Activated CD4-positive, alpha-beta T cell treated with anti-CD3 and anti-CD28 coated beads, Interleukin-2, amount 10 ng/mL, durations not matched to agents 7 days and 5 days (primary cell): Measurements from ENCODE around the gene OGDH. TPM values are rescaled to one million over a fixed set of nuclear protein-coding genes. Genes with fewer than 3 reads are reported as not detected.

Experiments used
- CTCF ChIA-PET: fragments of 350-600 bp; sonication (Branson Sonifier 250); formaldehyde crosslinking; loops from one replicate; lab custom pipeline; 2021; ENCODE audit warnings: antibody characterized with exemption; lab: Charles Lee
- POLR2A ChIA-PET: fragments of 350-600 bp; sonication (Branson Sonifier 250); formaldehyde crosslinking; loops from one replicate; lab custom pipeline; 2021; ENCODE audit warnings: antibody characterized with exemption; lab: Charles Lee
- DNase-seq: peaks from one replicate; pipeline ENCODE4 v3.0.0-alpha.2; 2020
- H3K27ac Mint-ChIP-seq: one replicate; pipeline ENCODE4 v1.8.0; 2021; ENCODE audit warnings: mild to moderate bottlenecking, moderate library complexity, mixed read lengths
- H3K27me3 Mint-ChIP-seq: one replicate; pipeline ENCODE4 v1.8.0; 2021; ENCODE audit warnings: mixed read lengths
- H3K36me3 Mint-ChIP-seq: one replicate; pipeline ENCODE4 v1.8.0; 2021; ENCODE audit warnings: low read depth, mixed read lengths
- H3K4me1 Mint-ChIP-seq: one replicate; pipeline ENCODE4 v1.8.0; 2021; ENCODE audit warnings: mixed read lengths
- H3K4me3 Mint-ChIP-seq: one replicate; pipeline ENCODE4 v1.8.0; 2021; ENCODE audit warnings: mild to moderate bottlenecking, moderate library complexity, mixed read lengths
- H3K9me3 Mint-ChIP-seq: one replicate; pipeline ENCODE4 v1.8.0; 2021; ENCODE audit warnings: mixed read lengths
- total RNA-seq, 2 experiments: library from RNA; stranded (reverse); gene quantifications; one replicate each; pipeline ENCODE4 v1.2.3, GENCODE V29; 2021

OGDH gene
- total RNA-seq, 2 experiments from 2014 or later: 114 to 121 TPM

DNA sequence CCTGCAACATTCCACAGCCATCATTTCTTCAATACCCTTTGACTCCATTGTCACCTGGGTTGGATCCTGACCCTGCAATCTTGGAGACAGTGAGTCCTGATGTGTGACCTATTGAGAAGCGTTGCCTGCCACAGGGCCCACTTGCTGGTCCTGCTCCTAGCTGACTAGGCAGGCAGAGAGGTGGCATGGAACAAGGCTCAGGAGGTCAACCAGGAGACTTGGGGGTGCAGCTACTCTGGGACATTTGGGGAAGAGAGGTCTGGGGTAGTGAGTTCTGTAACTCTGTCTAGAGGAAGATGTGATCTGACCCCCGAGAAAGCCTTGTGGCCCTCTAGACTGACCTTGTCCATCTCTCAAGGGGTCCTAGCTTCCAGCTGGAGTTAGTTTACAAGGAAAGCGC, 144.0 kb downstream of the OGDH start:
- peak overlapping the region; percentile 81 for H3K27ac Mint-ChIP-seq
- DNase-seq: no peak
- H3K27me3 Mint-ChIP-seq: no peaks in the 10 kb centered on the region
- POLR2A ChIA-PET: interaction anchor here (0.6 to 1.4 kb wide), 2 partner anchors 22 to 144 kb away, joined by 5 to 6 read pairs; partner anchors contain the start of gene OGDH
- H3K36me3 Mint-ChIP-seq: peaks cover 16% of the 10 kb centered on the region
- CTCF ChIA-PET: interaction anchor here (1.2 kb wide), 1 partner anchor 41 kb away, joined by 3 read pairs; no protein-coding TSS in a partner anchor
- H3K4me3 Mint-ChIP-seq: peak overlapping the region; percentile 81
- peaks cover 46% of the 10 kb centered on the region for H3K4me1 Mint-ChIP-seq
- no peaks in the 10 kb centered on the region for H3K9me3 Mint-ChIP-seq

DNA sequence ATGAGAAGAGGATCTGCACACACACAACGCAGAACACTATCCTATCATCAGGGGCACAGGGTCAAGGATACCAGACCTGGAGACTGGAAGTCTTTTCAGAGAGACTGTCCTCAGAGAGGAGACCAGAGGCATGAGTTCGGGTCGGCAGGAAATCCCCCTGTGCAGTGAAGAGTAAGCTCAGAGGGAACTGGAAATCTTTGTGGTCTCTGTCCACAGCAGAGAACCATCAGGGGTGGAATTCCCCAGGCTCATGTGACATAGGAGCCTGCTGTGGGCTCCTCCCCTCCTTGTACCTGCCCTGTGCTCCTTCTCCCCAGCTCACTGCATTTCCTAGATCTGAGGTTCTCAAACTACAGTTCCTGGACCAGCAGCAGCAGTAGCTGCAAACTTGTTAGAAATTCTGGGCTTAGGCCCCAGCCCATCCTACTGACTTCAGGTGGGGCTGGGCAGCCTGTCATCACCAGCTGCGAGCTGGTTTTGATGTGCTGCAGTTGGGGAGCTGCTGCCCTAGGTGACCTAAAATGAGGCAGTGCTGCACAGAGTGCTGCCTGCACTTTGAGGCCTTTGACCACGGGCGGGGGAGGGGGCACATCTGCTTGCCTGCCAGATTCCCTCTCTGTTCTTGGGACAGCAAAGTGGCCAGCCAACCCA, 144.6 kb downstream of the OGDH start:
- peaks cover 16% of the 10 kb centered on the region for H3K36me3 Mint-ChIP-seq
- H3K4me3 Mint-ChIP-seq: peak overlapping the region; percentile 81
- ChIA-PET CTCF (interaction anchor here (0.8 kb wide), 1 partner anchor 21 kb away, joined by 3 read pairs; no protein-coding TSS in a partner anchor), POLR2A (interaction anchor here (0.6 kb wide), 1 partner anchor 97 kb away, joined by 3 read pairs; the partner anchor contains the start of gene H2AZ2)
- no peaks in the 10 kb centered on the region for H3K9me3 Mint-ChIP-seq
- no peaks in the 10 kb centered on the region for H3K27me3 Mint-ChIP-seq
- H3K27ac Mint-ChIP-seq: peak overlapping the region; percentile 81
- peaks cover 46% of the 10 kb centered on the region for H3K4me1 Mint-ChIP-seq
- peak; percentile 46 for DNase-seq

DNA sequence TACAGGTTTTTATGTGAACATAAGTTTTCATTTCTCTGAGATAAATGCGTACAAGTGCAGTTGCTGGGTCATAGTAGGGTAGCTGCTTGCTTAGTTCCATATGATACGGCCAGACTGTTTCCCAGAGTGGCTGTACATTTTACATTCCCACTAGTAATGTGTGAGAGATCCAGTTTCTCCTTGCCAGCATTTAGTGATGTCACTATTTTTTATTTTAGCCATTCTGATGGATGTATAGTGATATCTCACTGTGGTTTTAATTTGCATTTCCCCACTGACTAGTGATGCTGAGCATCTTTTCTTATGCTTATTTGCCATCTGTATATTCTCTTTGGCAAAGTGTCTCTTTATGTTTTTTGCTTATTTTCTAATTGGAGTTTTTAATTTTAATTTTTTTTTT, 146.4 kb downstream of the OGDH start:
- H3K4me3 Mint-ChIP-seq: no peak overlapping the region
- H3K27me3 Mint-ChIP-seq: no peaks in the 10 kb centered on the region
- H3K27ac Mint-ChIP-seq: no peak overlapping the region
- H3K36me3 Mint-ChIP-seq: peaks cover 18% of the 10 kb centered on the region
- POLR2A ChIA-PET: no interaction called here
- CTCF ChIA-PET: interaction anchor here (0.7 to 1.6 kb wide), 4 partner anchors 15 to 218 kb away, joined by 3 to 4 read pairs (median 4); no protein-coding TSS in a partner anchor
- peaks cover 42% of the 10 kb centered on the region for H3K4me1 Mint-ChIP-seq
- DNase-seq: no peak
- H3K9me3 Mint-ChIP-seq: no peaks in the 10 kb centered on the region

DNA sequence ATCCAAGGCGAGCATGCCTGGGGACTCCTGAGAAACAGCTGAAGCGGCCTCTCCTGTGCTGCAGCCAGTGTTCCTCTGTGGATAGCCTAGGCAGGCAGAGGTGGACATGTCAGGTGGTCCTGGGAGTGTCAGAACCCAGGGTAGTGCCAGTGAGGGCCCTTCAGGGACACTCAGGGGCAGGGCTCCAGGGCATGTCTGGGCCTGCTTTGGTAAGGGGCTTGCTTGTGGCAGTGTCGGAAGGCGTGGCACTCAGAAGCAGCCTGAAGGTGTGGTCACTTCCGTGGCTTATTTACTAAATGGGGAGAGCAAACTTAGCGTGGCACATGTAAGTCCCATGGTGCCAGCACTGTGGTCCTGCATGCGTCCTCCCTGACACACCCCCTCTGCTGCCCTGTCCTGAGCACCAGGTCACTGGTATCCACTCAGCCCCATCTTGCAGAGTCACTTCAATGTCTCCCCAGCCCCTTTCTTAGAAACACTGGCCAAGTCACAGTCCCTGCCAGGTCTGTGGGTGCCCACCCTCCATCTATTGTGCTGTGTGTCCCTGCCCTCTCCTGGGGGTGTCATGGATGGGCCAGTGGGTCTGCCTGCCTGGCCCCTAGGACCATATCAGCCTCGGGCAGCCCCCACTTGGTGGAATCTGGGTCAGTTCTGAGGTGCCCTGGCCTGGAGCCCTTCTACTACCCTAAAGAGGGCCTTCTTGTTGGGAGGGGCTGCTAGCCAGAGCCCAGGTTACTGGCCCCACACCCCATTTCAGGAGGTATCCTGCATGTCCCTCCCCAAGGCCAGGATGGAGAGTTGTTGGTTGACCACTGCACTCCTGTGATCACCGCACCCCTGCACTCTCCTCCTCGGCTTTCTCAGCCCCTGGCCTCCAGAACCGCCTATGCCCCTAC, 148.6 kb downstream of the OGDH start:
- H3K36me3 Mint-ChIP-seq: peaks cover 20% of the 10 kb centered on the region
- peaks cover 34% of the 10 kb centered on the region for H3K4me1 Mint-ChIP-seq
- H3K4me3 Mint-ChIP-seq: no peak overlapping the region
- no peak for DNase-seq
- H3K9me3 Mint-ChIP-seq: no peaks in the 10 kb centered on the region
- H3K27me3 Mint-ChIP-seq: no peaks in the 10 kb centered on the region
- peak overlapping the region; percentile 46 for H3K27ac Mint-ChIP-seq
- POLR2A ChIA-PET: no interaction called here
- CTCF ChIA-PET: interaction anchor here (1.0 kb wide), 1 partner anchor 72 kb away, joined by 4 read pairs; no protein-coding TSS in a partner anchor

DNA sequence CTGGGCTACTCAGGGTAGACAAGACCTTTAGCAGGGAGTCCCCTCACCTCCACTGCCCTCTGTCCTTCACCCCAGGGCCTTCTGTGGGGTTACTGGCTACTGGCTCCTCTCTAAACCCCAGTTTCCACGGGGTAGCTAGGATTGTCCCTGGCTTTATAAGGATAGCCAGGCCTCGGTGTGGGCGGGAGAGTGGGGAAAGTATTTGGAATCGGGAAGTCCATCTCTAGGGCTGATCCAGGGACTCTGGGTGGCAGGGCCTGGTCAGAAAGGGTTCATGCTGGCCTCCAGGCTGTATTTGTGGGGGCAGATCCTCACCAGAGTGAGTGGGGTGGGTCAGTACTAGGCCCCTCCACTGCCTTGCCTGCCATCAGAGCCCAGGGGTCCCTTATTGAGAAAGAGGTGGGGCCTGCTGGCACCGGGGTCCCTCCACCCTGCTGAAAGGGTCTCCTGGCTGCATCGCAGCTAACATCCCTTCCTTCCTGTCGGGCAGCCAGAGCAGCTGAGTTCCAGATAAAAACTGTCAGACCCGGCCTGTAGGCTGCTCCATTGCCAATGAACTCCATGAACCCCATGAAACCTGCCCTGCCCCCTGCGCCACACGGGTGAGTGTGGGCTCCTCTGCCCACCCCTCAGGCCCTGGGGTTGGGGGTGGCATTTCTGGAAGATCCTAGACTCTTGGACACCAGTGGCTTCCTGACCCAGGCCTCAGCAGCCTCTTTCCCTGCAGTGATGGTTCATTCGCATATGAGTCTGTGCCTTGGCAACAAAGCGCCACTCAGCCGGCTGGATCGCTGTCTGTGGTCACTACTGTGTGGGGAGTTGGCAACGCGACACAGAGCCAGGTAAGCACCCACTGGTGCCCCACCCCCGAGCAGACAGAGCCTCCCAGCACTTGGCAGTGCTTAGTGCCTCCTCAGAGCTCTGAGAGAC, 149.5 kb downstream of the OGDH start:
- peaks cover 14% of the 10 kb centered on the region for H3K36me3 Mint-ChIP-seq
- ChIA-PET CTCF (interaction anchor here (1.0 kb wide), 1 partner anchor 71 kb away, joined by 4 read pairs; no protein-coding TSS in a partner anchor), POLR2A (no interaction called here)
- H3K9me3 Mint-ChIP-seq: no peaks in the 10 kb centered on the region
- DNase-seq: no peak
- no peaks in the 10 kb centered on the region for H3K27me3 Mint-ChIP-seq
- no peak overlapping the region for H3K4me3 Mint-ChIP-seq
- peaks cover 24% of the 10 kb centered on the region for H3K4me1 Mint-ChIP-seq
- peak overlapping the region; percentile 19 for H3K27ac Mint-ChIP-seq

DNA sequence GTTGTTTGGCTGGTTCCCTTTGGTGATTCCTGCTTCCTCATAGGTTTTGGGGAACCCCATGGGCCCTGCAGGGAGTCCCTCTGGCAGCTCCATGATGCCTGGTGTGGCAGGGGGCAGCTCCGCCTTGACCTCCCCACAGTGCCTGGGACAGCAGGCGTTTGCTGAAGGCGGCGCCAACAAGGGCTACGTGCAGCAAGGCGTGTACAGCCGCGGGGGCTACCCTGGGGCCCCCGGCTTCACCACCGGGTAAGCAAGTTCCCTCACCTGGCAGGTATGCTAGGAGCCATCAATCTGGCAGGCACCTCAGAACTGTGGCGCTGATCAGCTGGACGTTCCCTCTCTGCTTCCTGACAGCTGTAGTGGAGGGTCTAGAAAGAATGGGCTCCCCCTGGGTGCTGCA, 150.5 kb downstream of the OGDH start:
- DNase-seq: no peak
- ChIA-PET POLR2A (no interaction called here), CTCF (no interaction called here)
- no peak overlapping the region for H3K4me3 Mint-ChIP-seq
- no peak overlapping the region for H3K27ac Mint-ChIP-seq
- no peaks in the 10 kb centered on the region for H3K9me3 Mint-ChIP-seq
- H3K27me3 Mint-ChIP-seq: no peaks in the 10 kb centered on the region
- peaks cover 16% of the 10 kb centered on the region for H3K36me3 Mint-ChIP-seq
- H3K4me1 Mint-ChIP-seq: peaks cover 20% of the 10 kb centered on the region

DNA sequence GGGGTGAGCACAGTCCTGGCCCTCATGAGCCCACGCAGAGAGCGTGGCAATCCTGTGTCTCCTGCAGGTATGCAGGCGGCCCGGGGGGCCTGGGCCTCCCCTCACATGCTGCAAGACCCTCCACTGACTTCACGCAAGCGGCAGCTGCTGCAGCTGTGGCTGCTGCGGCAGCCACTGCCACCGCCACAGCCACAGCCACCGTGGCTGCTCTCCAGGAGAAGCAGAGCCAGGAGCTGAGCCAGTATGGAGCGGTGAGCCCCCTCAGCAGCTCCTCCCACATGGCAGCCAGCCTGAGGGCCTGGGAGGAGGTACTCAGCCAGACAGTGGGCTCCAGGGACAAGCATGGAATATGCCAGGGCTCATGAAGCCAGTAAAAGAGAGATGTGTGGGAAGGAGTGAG, 150.9 kb downstream of the OGDH start:
- no peaks in the 10 kb centered on the region for H3K9me3 Mint-ChIP-seq
- no peak overlapping the region for H3K27ac Mint-ChIP-seq
- H3K36me3 Mint-ChIP-seq: peaks cover 17% of the 10 kb centered on the region
- no peak for DNase-seq
- H3K27me3 Mint-ChIP-seq: no peaks in the 10 kb centered on the region
- ChIA-PET CTCF (no interaction called here), POLR2A (no interaction called here)
- H3K4me1 Mint-ChIP-seq: peaks cover 19% of the 10 kb centered on the region
- H3K4me3 Mint-ChIP-seq: no peak overlapping the region

DNA sequence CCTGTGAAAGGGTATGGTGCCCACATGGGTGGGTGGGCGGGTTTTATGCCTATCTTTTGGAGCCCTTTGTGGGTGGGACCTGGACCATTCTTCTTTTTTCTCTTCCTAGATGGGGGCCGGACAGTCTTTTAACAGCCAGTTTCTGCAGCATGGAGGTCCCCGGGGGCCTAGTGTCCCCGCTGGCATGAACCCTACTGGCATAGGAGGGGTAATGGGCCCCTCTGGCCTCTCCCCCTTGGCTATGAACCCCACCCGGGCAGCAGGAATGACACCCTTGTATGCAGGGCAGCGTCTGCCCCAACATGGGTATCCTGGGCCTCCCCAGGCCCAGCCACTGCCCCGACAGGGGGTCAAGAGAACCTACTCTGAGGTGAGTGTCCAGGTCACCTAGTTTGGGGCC, 151.3 kb downstream of the OGDH start:
- ChIA-PET POLR2A (no interaction called here), CTCF (interaction anchor here (0.7 kb wide), 1 partner anchor 168 kb away, joined by 4 read pairs; no protein-coding TSS in a partner anchor)
- Mint-ChIP-seq H3K27me3 (no peaks in the 10 kb centered on the region), H3K4me3 (no peak overlapping the region), H3K4me1 (peaks cover 15% of the 10 kb centered on the region), H3K9me3 (no peaks in the 10 kb centered on the region), H3K36me3 (peaks cover 18% of the 10 kb centered on the region), H3K27ac (no peak overlapping the region)
- no peak for DNase-seq

Other genes with a start within 250 kb of the OGDH start
- 10 to 100 TPM; 74.3 to 75.9 TPM for gene NUDCD3, start 116.0 kb upstream of the OGDH start, total RNA-seq
- gene NPC1L1, start 65.3 kb upstream of the OGDH start, total RNA-seq: not detected
- 10 to 100 TPM; 83.6 to 84.9 TPM for gene DDX56, start 32.7 kb upstream of the OGDH start, total RNA-seq
- 10 to 100 TPM; 78.1 to 78.3 TPM for gene TMED4, start 24.4 kb upstream of the OGDH start, total RNA-seq
- 100 to 1,000 TPM in 1 of 2 experiments, 10 to 100 TPM in 1; 98.6 to 100 TPM for gene ZMIZ2, start 142.2 kb downstream of the OGDH start, total RNA-seq
- gene PPIA, start 190.1 kb downstream of the OGDH start, total RNA-seq: 1,000 to 10,000 TPM; 1,993 to 2,183 TPM
- 100 to 1,000 TPM; 327 to 404 TPM for gene H2AZ2, start 241.5 kb downstream of the OGDH start, total RNA-seq